HUES64 (cell line): ENCODE measurements around the gene EGR4.

Experiments
- H3K27ac ChIP-seq: 2 replicates; pipeline ENCODE4 v1.7.0; 2013; ENCODE audit warnings: low read depth, low read length, inconsistent platforms
- H3K27me3 ChIP-seq: 2 replicates; pipeline ENCODE4 v1.6.1; 2013; ENCODE audit warnings: mild to moderate bottlenecking, low read length; ENCODE audit not compliant: insufficient read depth
- H3K36me3 ChIP-seq: 2 replicates; pipeline ENCODE4 v1.6.1; 2013; ENCODE audit warnings: mild to moderate bottlenecking, low read length; ENCODE audit not compliant: insufficient read depth
- H3K4me1 ChIP-seq: 2 replicates; pipeline ENCODE4 v1.6.1; 2013; ENCODE audit warnings: mild to moderate bottlenecking, low read length, moderate library complexity; ENCODE audit not compliant: insufficient read depth
- H3K4me3 ChIP-seq: 2 replicates; pipeline ENCODE4 v1.5.1; 2013; ENCODE audit warnings: mild to moderate bottlenecking, low read length, moderate library complexity
- H3K9ac ChIP-seq: 2 replicates; pipeline ENCODE4 v1.6.1; 2013; ENCODE audit warnings: mild to moderate bottlenecking, low read depth, low read length
- H3K9me3 ChIP-seq: 2 replicates; pipeline ENCODE4 v1.6.1; 2013; ENCODE audit warnings: low read depth, low read length; ENCODE audit not compliant: insufficient read depth
- WGBS: fragments of 150-250, 120-280 bp; methylation state at CpG from one replicate; pipeline ENCODE4 v1.1.7; 2013; ENCODE audit warnings: missing lambda C conversion rate; 5-methylcytosine and 5-hydroxymethylcytosine counted together

The EGR4 gene

GRCh38 chr2:73244580-73244979 lies 48.8 kb downstream of the EGR4 start:
- H3K36me3 ChIP-seq = peaks cover 97% of the 10 kb centered on the region
- H3K4me1 ChIP-seq = no peaks in the 10 kb centered on the region
- H3K9ac ChIP-seq = no peak overlapping the region
- H3K9me3 ChIP-seq = no peaks in the 10 kb centered on the region
- H3K27me3 ChIP-seq = no peaks in the 10 kb centered on the region
- H3K27ac ChIP-seq = no peak overlapping the region
- 89% methylated on average over 3 of the region's 3 CpGs for WGBS
- H3K4me3 ChIP-seq = no peak overlapping the region

DNA sequence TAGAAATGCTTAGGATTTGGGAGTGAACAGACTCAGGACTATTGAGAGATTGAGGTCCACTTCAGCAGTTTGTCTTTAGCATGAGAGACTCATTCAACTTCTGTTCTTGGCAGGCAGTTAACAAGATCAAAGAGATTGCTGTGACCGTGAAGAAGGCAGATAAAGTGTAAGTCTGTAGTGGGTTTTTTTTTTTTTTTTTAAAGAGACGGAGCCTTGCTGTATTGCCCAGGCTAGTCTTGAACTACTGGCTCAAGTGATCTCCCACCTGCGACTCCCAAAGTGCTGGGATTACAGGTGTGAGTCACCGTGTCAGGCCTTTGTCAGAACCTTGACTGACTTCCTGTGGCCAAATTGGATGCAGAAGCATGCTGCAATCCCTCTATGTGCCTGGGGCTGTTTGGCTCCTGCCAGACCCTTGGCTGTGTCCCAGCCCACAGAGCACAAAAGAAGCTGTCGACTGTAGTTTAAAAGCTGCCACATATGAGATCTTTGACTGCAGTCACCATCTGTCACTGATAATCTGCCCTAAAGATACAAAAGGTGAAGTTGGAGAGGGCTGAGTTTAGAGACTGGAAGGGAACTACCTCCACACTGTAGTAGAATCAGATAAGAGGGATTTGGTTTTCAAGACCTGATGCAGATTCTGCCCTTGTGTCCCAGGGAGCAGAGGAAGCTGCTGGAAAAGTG lies 49.3 kb downstream of the EGR4 start:
- H3K27me3 ChIP-seq = no peaks in the 10 kb centered on the region
- H3K9ac ChIP-seq = no peak overlapping the region
- H3K27ac ChIP-seq = no peak overlapping the region
- no peak overlapping the region for H3K4me3 ChIP-seq
- no peaks in the 10 kb centered on the region for H3K4me1 ChIP-seq
- peaks cover 97% of the 10 kb centered on the region for H3K36me3 ChIP-seq
- WGBS = 79% methylated on average over 5 of the region's 5 CpGs
- H3K9me3 ChIP-seq = no peaks in the 10 kb centered on the region
